ENCODE measurements around the gene ULK4.

ULK4 gene

GRCh38 chr3:41202075-41202833 is 759.6 kb downstream of the ULK4 start:
- Histone ChIP-seq H3K4me1 (ENCODE audit: control insufficient read depth in 1 of 2, insufficient read depth in 1 of 2, low read depth in 1 of 2, low read length in 1 of 2) (peaks cover 55 to 64% of the 10 kb centered on the region in 2 experiments), H3K36me3 (no peaks in the 10 kb centered on the region), H3K27ac (peak overlapping the region; percentile 10), H3K4me3 (ENCODE audit: low read depth in 1 of 2, low read length in 1 of 2) (no peak overlapping the region), H3K27me3 (peaks cover 3% of the 10 kb centered on the region), H3K9me3 (no peaks in the 10 kb centered on the region)
- no peak for TF ChIP-seq CTCF (IDR thresholded peaks at IDR 0.05)

DNA sequence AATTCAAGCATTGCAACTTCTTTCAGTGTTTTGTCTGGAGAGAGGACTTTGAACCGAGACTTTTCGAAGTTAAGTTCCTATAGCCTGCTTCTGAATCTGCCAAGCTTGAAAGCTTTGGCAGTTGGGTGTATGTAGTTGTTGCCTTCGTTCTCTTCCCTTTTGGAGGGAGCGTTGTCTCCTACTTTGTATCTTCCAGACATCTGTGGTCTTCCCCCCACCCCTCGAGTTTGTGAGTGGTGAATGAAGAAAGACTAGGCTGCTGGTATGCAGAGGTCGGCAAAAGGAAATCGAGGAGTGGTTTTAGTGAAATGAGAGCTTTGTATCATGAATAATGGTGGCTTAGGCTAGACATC is 761.3 kb downstream of the ULK4 start:
- TF ChIP-seq CTCF (IDR thresholded peaks at IDR 0.05) = no peak
- Histone ChIP-seq H3K36me3 (no peaks in the 10 kb centered on the region), H3K27me3 (peaks cover 3% of the 10 kb centered on the region), H3K27ac (peak overlapping the region; percentile 92), H3K4me1 (ENCODE audit: control insufficient read depth in 1 of 2, insufficient read depth in 1 of 2, low read depth in 1 of 2, low read length in 1 of 2) (peaks cover 39 to 48% of the 10 kb centered on the region in 2 experiments), H3K4me3 (ENCODE audit: low read depth in 1 of 2, low read length in 1 of 2) (peak overlapping the region; percentile 82 to 83), H3K9me3 (no peaks in the 10 kb centered on the region)

DNA sequence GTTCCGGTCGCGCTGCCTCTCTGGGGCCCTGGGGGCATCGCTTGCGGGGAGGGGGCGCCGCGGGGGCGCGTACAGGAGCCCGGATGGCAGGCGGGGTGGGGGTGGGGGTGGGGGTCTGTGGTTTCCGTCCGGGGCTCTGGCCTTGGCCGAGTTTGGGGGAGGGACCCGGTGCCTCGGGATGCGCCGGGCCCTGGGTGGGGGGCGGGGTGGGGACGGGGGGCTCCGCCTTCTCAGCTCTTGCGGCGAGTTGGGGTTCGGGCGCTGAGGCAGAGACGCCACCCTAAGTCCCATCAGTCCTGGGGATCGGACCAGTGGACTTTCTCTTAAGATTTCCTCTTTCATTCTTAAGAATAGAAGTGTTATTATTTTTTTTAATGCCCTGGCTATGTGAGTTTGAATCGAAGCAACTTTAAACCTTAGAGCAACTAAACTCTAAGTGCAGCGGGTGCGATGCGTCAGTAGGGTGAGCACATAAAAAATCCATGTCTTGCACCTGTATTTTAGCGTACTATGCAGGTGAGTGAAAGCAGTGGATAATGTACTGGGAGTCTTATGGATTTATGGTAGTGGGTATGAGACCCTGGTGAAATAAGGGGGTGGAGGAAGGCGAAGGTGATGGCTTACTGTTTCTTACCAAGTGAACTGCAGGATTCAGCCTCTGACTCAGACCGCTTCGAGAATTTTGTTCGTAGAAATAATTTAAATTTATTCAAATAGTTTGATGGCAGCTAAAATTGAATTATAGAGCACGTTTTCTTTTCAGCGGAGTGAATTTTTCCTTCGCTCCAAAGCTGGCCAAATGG is 761.8 kb downstream of the ULK4 start:
- peak overlapping the region; percentile 82 to 83 for H3K4me3 ChIP-seq (ENCODE audit: low read depth in 1 of 2, low read length in 1 of 2)
- H3K36me3 ChIP-seq = no peaks in the 10 kb centered on the region
- no peaks in the 10 kb centered on the region for H3K9me3 ChIP-seq
- peaks cover 3% of the 10 kb centered on the region for H3K27me3 ChIP-seq
- peak overlapping the region; percentile 92 for H3K27ac ChIP-seq
- no peak for TF ChIP-seq CTCF (IDR thresholded peaks at IDR 0.05)
- H3K4me1 ChIP-seq (ENCODE audit: control insufficient read depth in 1 of 2, insufficient read depth in 1 of 2, low read depth in 1 of 2, low read length in 1 of 2) = peaks cover 39 to 42% of the 10 kb centered on the region in 2 experiments

- Histone ChIP-seq H3K36me3 (no peaks in the 10 kb centered on the region), H3K4me3 (ENCODE audit: low read depth in 1 of 2, low read length in 1 of 2) (peak within 1 kb of the TSS; percentile 82 to 83), H3K27me3 (peaks cover 3% of the 10 kb centered on the region), H3K27ac (peak within 1 kb of the TSS; percentile 92), H3K4me1 (ENCODE audit: control insufficient read depth in 1 of 2, insufficient read depth in 1 of 2, low read depth in 1 of 2, low read length in 1 of 2) (peaks cover 39% of the 10 kb centered on the region in 2 experiments), H3K9me3 (no peaks in the 10 kb centered on the region)
- no peak for TF ChIP-seq CTCF (IDR thresholded peaks at IDR 0.05)
Measured at GRCh38 chr3:41198950-41199865, 762.7 kb downstream of the ULK4 start, which contains the start of gene CTNNB1. TSS of gene CTNNB1 (plus strand) at chr3:41199505. CDS start at chr3:41224069, 24,564 bp downstream.

DNA sequence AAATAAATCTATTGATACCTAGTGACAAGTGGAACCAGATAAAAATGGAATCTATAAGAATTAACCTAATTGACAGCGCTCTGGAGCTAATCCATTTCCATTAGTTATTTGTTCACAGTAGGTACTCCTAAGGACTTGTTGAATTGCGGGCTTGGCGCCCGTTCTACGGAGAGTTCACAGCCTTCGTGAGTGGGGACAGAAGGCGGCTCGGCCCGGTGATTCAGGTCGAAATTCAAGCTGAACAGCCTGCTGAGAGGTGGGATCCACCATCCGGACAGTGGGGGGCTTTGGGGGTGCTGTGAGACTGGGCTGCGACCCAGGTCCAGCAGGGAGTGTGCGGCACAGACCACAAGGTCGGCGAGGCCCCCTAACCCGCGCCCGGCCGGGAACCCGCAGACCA is 763.4 kb downstream of the ULK4 start:
- peak overlapping the region; percentile 82 to 83 for H3K4me3 ChIP-seq (ENCODE audit: low read depth in 1 of 2, low read length in 1 of 2)
- no peaks in the 10 kb centered on the region for H3K9me3 ChIP-seq
- H3K27me3 ChIP-seq = peaks cover 3% of the 10 kb centered on the region
- TF ChIP-seq CTCF (IDR thresholded peaks at IDR 0.05) = no peak
- H3K4me1 ChIP-seq (ENCODE audit: control insufficient read depth in 1 of 2, insufficient read depth in 1 of 2, low read depth in 1 of 2, low read length in 1 of 2) = peaks cover 38 to 39% of the 10 kb centered on the region in 2 experiments
- no peaks in the 10 kb centered on the region for H3K36me3 ChIP-seq
- H3K27ac ChIP-seq = peak overlapping the region; percentile 92

Data from neutrophil (primary cell).